Retina (tissue), 1 donor: ENCODE results near the gene CDH22.
A peak's percentile ranks its signal among the peaks of the same experiment; 100 is the strongest.

ENCODE experiments used
- DNase-seq: peaks from one replicate; pipeline ENCODE4 v3.0.0-alpha.2; 2016

Gene CDH22

DNA sequence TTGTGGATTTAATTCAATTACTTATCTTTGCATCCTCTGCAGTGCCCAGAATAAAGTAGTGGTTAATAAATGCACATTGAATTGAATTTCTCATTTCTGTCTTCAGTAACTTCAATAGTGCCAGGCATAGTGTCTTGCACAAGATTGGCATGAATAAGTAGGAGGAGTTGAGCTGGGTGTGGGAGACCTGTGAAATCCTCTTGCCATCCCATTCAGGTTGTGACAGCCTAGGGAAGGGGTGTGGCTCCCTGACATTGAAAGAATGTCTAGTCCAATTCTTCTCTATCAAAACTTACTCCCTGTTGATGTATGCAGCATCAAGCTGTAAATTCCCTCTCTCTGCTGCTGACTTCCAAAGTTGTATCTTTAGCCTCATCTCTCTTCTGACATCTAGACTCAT lies 73.2 kb downstream of the CDH22 start:
- no peak for DNase-seq

- DNase-seq = no peak
Measured at GRCh38 chr20:46233701-46234100, 74.6 kb downstream of the CDH22 start.

- DNase-seq = no peak
Measured at GRCh38 chr20:46232539-46232938, 75.8 kb downstream of the CDH22 start.

- no peak for DNase-seq
Measured at GRCh38 chr20:46230801-46231282, 77.5 kb downstream of the CDH22 start.

GRCh38 chr20:46230106-46230491 lies 78.2 kb downstream of the CDH22 start:
- DNase-seq = no peak

GRCh38 chr20:46229478-46230105 lies 78.7 kb downstream of the CDH22 start:
- DNase-seq = no peak

DNA sequence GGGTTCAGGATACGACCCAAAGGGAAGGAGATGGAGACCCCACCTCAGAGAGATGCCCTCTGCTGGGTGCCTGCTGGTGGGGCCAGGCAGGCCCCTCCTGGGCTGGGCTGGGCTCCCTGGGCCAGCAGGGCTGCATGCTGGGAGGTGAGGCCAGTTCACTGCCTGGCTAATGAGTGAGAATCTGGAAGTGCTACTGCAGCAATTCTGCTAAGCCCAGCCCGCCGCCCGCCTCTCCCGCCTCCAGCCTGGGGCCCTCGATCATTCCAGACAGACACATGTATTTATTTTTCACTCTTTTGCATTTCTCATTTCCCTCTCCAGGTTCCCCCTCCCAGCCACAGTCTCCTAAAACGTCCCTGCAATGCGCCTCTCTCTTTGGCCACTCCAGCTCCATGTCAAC lies 79.6 kb downstream of the CDH22 start:
- no peak for DNase-seq

DNA sequence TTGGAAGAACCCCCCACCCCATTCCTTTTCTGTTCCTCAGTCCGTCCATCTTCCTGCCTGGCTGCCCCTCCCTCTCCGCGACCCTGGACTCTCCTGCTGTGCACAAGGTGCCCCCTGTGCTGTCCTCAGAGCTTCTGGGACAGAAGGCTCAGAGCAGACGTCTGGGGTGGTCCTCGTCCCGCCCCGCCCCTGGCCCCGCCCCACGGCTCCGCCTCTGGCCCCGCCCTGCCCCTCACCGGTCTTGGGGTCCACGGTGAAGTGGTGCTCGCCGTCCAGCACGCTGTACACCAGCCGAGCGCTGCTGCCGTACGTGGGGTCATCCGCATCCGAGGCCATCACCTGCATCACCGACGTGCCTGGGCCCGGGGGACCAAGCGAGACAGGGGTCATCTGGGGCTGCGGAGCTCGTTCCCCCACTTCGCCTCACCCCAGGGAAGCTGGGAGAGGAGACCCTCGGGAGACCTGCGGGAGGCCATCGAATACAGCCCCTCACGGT lies 81.0 kb downstream of the CDH22 start:
- no peak for DNase-seq

DNA sequence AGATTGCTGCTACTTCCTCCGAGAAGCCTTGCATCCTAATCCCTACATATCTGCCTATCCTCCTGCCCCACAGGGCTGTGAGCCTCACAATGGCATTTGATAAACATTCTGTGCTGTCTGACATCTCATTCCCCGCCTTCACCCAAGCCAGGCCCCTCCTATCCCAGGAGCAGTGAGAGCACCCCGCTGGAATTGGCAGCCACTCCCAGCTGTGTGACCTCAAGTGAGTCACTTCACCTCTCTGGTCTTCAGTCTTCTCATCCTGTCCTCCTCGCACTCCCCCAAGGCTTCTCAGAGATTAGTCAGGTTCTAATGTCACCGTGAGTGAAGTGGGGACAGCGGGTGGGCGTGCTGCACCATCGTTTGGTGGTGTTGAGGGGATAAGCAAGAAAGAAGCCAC lies 81.7 kb downstream of the CDH22 start:
- no peak for DNase-seq

- peak; percentile 48 for DNase-seq
Measured at GRCh38 chr20:46222521-46223007, 85.7 kb downstream of the CDH22 start.

DNA sequence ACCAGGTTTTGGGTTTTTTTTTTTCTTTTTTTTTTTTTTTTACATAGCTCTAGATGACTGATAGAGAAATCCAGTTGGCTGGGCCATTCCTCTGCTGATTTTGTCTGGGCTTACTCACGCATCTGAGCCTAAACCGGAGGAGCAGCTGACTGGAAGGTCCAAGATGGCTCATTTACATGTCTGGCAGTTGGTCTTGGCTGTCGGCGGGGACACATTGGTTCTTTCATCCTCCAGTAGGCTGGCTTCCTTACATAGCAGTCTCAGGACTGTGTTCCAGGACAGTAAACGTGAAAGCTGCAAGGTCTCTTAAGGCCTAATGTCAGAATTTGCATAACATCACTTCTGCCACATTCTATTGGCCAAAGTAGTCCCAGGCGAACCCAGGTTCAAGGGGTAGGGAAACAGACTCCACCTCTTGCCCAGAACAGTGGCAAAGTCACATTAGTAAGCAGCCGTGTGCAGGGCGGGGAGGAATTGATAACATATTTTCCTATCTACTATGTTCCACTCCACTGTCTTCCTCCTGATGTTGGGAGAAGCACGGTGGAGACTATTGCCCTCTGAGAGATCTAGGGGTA lies 87.0 kb downstream of the CDH22 start:
- DNase-seq = no peak

- DNase-seq = peak; percentile 88
Measured at GRCh38 chr20:46220455-46221207, 87.7 kb downstream of the CDH22 start.

DNA sequence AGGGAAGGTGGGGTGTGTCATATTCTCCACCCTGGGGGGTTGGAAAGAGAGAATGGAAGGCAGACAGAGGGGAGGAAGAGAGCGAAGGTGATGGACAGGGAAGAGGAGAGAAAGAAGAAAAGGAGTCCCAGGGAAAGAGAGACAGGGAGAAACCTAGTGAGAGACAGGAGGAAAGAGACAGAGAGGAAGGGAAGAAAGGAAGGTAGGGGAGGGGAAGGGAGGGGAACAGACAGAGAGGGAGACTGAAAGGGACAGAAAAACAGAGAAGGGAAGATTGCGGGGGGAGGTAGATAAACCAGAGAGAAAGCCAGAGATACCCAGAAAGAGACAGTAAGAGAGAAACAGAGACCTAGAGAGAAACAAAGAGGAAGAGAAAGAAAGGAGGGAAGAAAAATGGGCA lies 88.4 kb downstream of the CDH22 start:
- no peak for DNase-seq

- DNase-seq = no peak
Measured at GRCh38 chr20:46219190-46219589, 89.1 kb downstream of the CDH22 start.

DNA sequence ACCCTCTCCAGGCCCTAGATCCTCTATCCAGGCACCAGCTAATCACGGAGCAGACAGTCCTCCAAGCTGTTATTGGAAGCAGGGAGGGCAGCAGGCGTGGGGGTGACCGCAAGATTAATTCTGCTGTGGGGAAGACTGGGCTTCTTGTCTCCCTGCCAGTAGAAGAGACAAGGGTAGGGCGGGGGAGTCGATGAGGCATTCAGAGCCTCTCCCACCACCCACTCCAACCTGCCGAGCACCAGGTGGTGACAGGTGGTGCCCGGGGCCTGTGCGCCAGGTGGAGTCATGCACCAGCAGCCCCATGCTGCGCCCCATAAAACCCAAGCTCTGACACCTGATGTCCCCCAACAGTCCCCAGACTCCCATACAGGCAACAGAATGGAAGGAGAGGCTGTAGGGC lies 89.6 kb downstream of the CDH22 start:
- no peak for DNase-seq

DNA sequence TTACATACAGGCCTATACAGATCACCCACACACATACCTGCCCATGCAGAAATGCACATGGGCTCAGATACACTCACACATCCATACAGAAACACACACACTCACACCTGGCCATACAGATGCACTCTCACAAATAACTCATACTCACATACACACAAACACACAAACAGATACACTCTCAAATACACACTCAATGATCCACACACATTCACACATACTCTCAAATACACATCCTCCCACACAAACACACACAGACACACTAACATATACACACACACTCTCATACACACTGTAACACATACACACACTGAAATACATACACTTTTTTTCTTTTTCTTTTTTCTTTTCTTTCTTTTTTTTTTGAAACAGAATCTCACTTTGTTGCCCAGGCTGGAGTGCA lies 90.7 kb downstream of the CDH22 start:
- no peak for DNase-seq

DNA sequence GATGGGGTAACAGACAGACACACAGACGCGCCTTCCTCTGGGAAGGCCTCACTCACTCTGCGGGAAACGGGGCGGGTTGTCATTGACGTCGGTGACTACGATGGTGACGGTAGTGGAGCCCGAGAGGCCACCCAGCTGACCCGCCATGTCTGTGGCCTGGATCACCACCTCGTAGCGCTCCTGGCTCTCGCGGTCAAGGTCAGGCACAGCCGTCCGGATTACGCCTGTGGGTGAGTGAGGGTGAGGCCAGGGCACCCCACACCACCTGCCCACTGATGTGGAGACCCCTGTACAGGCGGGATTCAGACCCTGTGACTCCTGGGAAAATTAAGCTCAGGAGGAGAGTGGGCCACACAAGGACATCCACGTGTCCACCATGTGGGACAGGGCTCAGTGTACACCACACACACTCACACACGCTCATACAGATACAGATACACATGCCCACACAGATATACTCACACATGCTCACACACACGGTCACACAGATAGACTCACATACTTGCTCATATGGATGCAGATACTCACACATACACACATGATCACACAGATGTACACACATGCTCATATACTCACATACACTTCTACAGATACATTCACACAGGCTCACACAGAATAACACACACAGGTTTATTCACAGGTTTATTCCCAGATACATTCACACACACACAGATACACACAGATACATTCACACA lies 91.4 kb downstream of the CDH22 start:
- DNase-seq = no peak

DNA sequence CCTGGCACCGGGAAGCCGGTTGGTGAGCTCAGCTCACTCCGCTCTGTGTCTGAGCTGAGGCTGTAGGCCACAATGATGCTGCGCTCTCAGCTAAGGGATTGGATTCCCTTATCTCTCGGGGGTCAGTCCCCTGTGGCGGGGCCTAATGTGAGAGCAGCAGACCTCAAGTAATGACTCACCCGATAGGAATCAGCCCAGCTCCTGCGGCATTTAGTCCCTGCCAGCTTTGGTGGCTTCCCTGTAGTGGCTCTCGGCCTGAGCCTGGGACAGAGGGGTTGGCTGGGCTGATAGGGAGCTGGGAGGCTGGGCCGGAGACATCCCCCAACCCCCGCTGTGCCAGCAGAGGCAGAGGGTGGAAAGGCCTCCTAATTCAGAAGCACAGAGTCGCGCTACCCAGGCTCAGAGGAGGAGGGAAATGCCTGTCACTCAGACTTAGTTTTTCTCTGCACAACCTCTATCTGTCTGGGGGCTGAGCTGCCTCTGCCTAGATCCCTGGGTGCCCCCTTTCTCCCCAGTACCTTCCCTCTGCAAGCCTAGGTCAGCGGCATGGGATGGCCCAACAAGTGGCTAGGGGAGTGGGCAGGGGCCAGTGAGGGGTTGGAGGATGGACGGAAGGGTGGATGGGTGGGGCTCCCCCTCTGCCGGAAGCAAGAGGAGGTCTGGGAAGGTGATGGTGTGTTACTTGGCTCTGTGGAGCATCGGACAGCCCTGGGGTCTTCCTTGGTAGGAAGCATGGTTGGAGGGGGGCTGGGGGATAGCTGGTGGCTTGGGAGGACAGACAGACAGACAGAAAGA lies 92.2 kb downstream of the CDH22 start:
- DNase-seq = no peak

DNA sequence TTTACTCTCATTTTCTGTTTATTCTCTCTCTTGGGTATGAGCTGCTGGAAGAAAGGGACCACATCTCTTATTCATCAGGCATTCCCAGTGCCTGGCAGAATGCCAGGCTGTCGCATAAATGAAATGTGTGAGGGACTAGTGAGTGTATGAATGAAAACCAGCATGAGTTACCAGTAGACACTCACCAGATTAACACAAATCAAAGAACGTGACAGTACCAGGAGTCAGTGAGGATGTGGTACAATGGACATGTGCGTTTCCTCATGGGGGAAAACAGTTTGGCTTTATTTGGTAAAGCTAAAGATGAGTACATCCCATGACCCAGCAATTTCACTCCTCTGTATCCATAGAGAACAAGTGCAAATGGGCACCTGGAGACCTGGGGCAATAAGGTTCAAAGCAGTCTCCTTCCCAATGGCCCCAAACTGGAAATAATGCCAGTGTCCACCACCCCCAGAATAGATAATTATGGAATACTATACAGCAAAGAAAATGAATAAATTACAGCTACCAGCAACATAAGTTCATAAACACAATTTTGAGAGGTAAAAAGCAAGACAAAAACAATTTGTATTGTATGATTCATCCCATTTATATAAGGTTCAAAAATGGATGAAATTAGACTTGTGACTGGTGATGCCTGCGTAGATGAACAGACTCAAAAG lies 93.3 kb downstream of the CDH22 start:
- no peak for DNase-seq

DNA sequence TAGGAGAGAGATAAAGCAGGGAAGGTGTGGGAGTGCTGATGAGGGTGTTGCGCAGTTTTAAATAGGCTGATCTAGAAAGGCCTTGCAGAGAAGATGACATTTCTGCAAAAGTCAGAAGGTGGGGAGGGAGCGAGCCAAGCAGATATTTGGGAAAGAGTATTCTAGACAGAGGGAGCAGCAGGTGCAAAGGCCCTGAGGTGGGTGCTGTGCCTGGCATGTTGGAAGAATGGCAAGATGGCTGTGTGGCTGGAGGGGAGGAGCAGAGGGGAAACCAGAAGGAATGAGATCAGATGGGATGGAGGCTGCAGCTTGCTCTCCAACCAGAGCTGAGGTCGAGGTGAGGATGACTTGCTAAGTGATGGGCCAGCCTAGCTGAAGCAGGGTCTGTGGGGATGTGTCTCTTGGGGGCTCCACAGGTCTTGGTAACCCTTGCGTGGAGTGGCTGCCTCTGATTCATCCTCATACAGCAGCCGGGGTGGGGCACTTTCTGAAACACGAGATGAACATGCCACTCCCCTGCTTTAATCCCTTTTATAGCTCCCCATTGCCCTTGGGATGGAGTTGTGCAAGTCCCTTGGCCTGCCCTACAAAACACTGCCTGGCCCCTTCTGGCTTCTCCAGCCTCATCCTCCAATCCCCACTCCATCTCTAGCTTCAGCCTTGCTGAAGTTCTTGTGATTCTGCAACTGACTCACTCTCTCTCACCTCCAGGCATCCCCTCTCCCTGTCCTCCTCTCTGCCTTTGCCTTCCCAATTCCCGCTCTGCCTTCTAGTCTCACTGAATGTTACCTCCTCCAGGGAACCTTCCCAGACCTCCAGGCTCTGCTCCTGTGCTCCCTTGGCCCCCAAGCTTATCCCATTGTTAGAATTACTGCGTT lies 94.1 kb downstream of the CDH22 start:
- DNase-seq = no peak

- no peak for DNase-seq
Measured at GRCh38 chr20:46212876-46213275, 95.4 kb downstream of the CDH22 start.
